Erythroblast (primary cell): Measurements from ENCODE around the gene GPS1.

Source experiments
- GATA1 ChIP-seq: IDR thresholded peaks from 2 replicates; pipeline ENCODE4 v1.6.1; 2011; ENCODE audit warnings: low read depth, mild to moderate bottlenecking, control low read depth, low read length, moderate library complexity
- POLR2A ChIP-seq: IDR thresholded peaks from 2 replicates; pipeline ENCODE4 v1.6.1; 2011; ENCODE audit warnings: mild to moderate bottlenecking, low read length

GRCh38 chr17:82092995-82093751, 41.5 kb downstream of the GPS1 start:
- TF ChIP-seq POLR2A (peak; percentile 46), GATA1 (no peak)
